HCT116 (cell line): ENCODE measurements around the gene ETNK1.

ENCODE experiments used
- EZH2 ChIP-seq: fragments of 200-600 bp; sonication (generic); IDR thresholded peaks from 2 replicates; pipeline ENCODE4 v1.6.1; 2017; ENCODE audit warnings: antibody characterized with exemption, mixed run types
- EZH2phosphoT487 ChIP-seq: fragments of 200-600 bp; IDR thresholded peaks from 2 replicates; pipeline ENCODE4 v1.6.1; 2018; ENCODE audit warnings: antibody characterized with exemption, borderline replicate concordance
- FOSL1 ChIP-seq: IDR thresholded peaks from 2 replicates; pipeline ENCODE4 v1.6.1; 2012; ENCODE audit warnings: low read depth
- POLR2A ChIP-seq: IDR thresholded peaks from 2 replicates; pipeline ENCODE4 v1.7.0; 2011; ENCODE audit warnings: borderline replicate concordance; ENCODE audit not compliant: insufficient read depth, insufficient read length; ENCODE audit errors: extremely low read depth
- SIN3A ChIP-seq: IDR thresholded peaks from 2 replicates; pipeline ENCODE4 v1.6.1; 2012; ENCODE audit warnings: low read depth
- ZNF274 ChIP-seq: fragments of 200-500 bp; sonication (Bioruptor generic); IDR thresholded peaks from 2 replicates; pipeline ENCODE4 v1.6.1; 2014; ENCODE audit warnings: mild to moderate bottlenecking, low read depth, low read length, inconsistent platforms
- TF ChIP-seq, protein P1 (sequence below), 3 experiments: fragments of 200-600 bp in 1 of 3; sonication (generic) in 1 of 3; IDR thresholded peaks in 2 of 3; conservative IDR thresholded peaks in 1 of 3; 2 replicates each; pipeline ENCODE4 v1.5.1; 2012 to 2017; ENCODE audit warnings: low read depth in 2 of 3, low read length in 2 of 3, antibody characterized with exemption in 1 of 3, borderline replicate concordance in 1 of 3, control low read depth in 1 of 3, mild to moderate bottlenecking in 1 of 3, mixed read lengths in 1 of 3, mixed run types in 1 of 3, moderate library complexity in 1 of 3; ENCODE audit not compliant: insufficient read depth in 1 of 3
- TF ChIP-seq, protein P2 (sequence below): IDR thresholded peaks from 2 replicates; pipeline ENCODE4 v1.6.1; 2012; ENCODE audit warnings: low read depth

DNA sequence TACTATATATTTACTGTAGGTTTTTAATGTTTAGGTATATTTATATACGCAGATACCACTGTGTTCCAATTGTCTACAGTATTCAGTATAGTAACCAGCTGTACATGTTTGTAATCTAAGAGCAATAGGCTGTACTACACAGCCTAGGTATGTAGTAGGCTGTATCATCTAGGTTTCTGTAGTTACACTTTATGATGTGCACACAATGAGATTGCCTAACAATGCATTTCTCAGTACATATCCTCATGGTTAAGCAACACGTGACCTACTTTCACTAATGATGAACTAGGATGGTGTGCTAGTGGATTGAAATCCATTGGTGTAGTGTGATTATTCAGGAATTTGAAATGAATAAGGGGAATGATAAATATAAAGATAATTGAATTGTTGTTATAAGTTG is 77.7 kb downstream of the ETNK1 start:
- TF ChIP-seq, protein P1, sequence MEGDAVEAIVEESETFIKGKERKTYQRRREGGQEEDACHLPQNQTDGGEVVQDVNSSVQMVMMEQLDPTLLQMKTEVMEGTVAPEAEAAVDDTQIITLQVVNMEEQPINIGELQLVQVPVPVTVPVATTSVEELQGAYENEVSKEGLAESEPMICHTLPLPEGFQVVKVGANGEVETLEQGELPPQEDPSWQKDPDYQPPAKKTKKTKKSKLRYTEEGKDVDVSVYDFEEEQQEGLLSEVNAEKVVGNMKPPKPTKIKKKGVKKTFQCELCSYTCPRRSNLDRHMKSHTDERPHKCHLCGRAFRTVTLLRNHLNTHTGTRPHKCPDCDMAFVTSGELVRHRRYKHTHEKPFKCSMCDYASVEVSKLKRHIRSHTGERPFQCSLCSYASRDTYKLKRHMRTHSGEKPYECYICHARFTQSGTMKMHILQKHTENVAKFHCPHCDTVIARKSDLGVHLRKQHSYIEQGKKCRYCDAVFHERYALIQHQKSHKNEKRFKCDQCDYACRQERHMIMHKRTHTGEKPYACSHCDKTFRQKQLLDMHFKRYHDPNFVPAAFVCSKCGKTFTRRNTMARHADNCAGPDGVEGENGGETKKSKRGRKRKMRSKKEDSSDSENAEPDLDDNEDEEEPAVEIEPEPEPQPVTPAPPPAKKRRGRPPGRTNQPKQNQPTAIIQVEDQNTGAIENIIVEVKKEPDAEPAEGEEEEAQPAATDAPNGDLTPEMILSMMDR (IDR thresholded peaks at IDR 0.05 in 2 of 3, conservative IDR thresholded peaks at IDR 0.05 in 1 of 3; ENCODE audit: borderline replicate concordance in 1 of 3, insufficient read depth in 1 of 3, low read depth in 2 of 3, low read length in 2 of 3): no peak
- TF ChIP-seq EZH2phosphoT487 (no peak), FOSL1 (no peak), ZNF274 (no peak), EZH2 (no peak), POLR2A (no peak), SIN3A (no peak)
- TF ChIP-seq, protein P2, sequence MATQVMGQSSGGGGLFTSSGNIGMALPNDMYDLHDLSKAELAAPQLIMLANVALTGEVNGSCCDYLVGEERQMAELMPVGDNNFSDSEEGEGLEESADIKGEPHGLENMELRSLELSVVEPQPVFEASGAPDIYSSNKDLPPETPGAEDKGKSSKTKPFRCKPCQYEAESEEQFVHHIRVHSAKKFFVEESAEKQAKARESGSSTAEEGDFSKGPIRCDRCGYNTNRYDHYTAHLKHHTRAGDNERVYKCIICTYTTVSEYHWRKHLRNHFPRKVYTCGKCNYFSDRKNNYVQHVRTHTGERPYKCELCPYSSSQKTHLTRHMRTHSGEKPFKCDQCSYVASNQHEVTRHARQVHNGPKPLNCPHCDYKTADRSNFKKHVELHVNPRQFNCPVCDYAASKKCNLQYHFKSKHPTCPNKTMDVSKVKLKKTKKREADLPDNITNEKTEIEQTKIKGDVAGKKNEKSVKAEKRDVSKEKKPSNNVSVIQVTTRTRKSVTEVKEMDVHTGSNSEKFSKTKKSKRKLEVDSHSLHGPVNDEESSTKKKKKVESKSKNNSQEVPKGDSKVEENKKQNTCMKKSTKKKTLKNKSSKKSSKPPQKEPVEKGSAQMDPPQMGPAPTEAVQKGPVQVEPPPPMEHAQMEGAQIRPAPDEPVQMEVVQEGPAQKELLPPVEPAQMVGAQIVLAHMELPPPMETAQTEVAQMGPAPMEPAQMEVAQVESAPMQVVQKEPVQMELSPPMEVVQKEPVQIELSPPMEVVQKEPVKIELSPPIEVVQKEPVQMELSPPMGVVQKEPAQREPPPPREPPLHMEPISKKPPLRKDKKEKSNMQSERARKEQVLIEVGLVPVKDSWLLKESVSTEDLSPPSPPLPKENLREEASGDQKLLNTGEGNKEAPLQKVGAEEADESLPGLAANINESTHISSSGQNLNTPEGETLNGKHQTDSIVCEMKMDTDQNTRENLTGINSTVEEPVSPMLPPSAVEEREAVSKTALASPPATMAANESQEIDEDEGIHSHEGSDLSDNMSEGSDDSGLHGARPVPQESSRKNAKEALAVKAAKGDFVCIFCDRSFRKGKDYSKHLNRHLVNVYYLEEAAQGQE: no peak
